Chondrocyte (in vitro differentiated cells): ENCODE results near the gene CDC14B. TPM values are rescaled to one million over a fixed set of nuclear protein-coding genes. Genes with fewer than 3 reads are reported as not detected.

Experiments used
- DNase-seq: peaks from one replicate; pipeline ENCODE4 v3.0.0; 2021; ENCODE audit warnings: mixed read lengths, low spot score
- H3K27ac Mint-ChIP-seq: one replicate; pipeline ENCODE4 v1.8.0; 2021; ENCODE audit warnings: mild to moderate bottlenecking, moderate library complexity, mixed read lengths; ENCODE audit not compliant: unreplicated experiment
- H3K27me3 Mint-ChIP-seq: 2 replicates; pipeline ENCODE4 v1.8.0; 2021; ENCODE audit warnings: low read depth, mixed read lengths
- H3K36me3 Mint-ChIP-seq: 2 replicates; pipeline ENCODE4 v1.8.0; 2021; ENCODE audit warnings: low read depth, mixed read lengths
- H3K4me1 Mint-ChIP-seq: 2 replicates; pipeline ENCODE4 v1.8.0; 2021; ENCODE audit warnings: low read depth, mild to moderate bottlenecking, mixed read lengths
- H3K4me3 Mint-ChIP-seq: one replicate; pipeline ENCODE4 v1.8.0; 2021; ENCODE audit warnings: mild to moderate bottlenecking, moderate library complexity, mixed read lengths; ENCODE audit not compliant: unreplicated experiment
- H3K9me3 Mint-ChIP-seq: 2 replicates; pipeline ENCODE4 v1.8.0; 2021; ENCODE audit warnings: low read depth, mixed read lengths
- total RNA-seq: library from RNA; stranded (reverse); gene quantifications from 3 replicates; pipeline ENCODE4 v1.2.1, GENCODE V29; 2021
- TF ChIP-seq, protein P1 (sequence below): fragments of 200-600 bp; sonication (generic); IDR thresholded peaks from 2 replicates; pipeline ENCODE4 v1.5.0; 2021; ENCODE audit warnings: antibody characterized with exemption, mild to moderate bottlenecking, moderate library complexity

Gene CDC14B
- total RNA-seq, 1 donor from 2014 or later, result 15.5 TPM

GRCh38 chr9:96482476-96482875, 137.2 kb downstream of the CDC14B start:
- Mint-ChIP-seq H3K27me3 (no peaks in the 10 kb centered on the region), H3K27ac (peak overlapping the region; percentile 91), H3K4me3 (no peak overlapping the region), H3K4me1 (peaks cover 56% of the 10 kb centered on the region), H3K36me3 (peaks cover 11% of the 10 kb centered on the region), H3K9me3 (peaks cover 3% of the 10 kb centered on the region)
- TF ChIP-seq, protein P1, sequence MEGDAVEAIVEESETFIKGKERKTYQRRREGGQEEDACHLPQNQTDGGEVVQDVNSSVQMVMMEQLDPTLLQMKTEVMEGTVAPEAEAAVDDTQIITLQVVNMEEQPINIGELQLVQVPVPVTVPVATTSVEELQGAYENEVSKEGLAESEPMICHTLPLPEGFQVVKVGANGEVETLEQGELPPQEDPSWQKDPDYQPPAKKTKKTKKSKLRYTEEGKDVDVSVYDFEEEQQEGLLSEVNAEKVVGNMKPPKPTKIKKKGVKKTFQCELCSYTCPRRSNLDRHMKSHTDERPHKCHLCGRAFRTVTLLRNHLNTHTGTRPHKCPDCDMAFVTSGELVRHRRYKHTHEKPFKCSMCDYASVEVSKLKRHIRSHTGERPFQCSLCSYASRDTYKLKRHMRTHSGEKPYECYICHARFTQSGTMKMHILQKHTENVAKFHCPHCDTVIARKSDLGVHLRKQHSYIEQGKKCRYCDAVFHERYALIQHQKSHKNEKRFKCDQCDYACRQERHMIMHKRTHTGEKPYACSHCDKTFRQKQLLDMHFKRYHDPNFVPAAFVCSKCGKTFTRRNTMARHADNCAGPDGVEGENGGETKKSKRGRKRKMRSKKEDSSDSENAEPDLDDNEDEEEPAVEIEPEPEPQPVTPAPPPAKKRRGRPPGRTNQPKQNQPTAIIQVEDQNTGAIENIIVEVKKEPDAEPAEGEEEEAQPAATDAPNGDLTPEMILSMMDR, result no peak
- DNase-seq, result no peak

DNA sequence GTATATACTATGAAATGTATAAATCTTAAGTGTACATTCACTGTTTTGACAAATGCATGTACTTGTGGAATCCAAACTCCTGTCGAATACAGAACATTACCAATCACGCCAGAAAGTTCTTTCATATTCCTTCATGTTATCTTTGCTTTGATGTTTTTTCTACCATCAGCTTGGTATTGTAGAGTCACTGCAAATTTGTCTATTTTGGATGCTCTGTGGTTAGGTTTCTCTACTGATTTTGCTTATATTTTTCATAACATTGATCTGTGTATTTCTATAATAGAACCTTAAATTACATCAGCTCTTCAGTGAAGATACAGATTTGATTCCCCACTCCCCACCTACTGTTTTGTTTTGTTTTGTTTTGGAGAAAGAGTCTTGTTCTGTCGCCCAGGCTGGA, 138.9 kb downstream of the CDC14B start:
- no peak overlapping the region for H3K4me3 Mint-ChIP-seq
- peaks cover 38% of the 10 kb centered on the region for H3K4me1 Mint-ChIP-seq
- no peak overlapping the region for H3K27ac Mint-ChIP-seq
- peaks cover 3% of the 10 kb centered on the region for H3K9me3 Mint-ChIP-seq
- TF ChIP-seq, protein P1, result no peak
- DNase-seq, result no peak
- H3K27me3 Mint-ChIP-seq, result no peaks in the 10 kb centered on the region
- peaks cover 10% of the 10 kb centered on the region for H3K36me3 Mint-ChIP-seq

DNA sequence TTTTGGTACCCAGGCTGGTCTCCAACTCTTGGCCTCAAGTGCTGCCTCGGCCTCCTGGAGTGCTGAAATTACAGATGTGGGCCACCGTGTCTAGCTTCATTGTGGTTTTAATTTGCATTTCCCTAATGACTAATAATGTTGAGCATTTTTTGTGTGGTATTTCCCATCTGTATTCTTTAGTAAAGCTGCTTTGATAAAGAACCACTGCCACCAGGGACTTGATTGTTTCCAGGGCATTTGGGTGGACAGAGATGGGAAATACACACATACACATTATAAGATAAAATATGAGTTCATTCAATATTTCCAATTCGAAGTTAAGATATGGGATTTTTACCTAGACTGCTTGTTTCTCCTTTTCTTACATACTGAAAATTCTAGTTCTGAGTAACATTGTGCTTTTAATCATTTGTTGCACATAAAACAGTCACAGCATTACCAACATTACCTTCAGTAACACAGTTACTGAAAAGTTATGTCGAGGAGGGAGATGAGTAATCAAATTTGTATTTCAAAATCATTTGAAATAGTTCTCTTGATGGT, 140.7 kb downstream of the CDC14B start:
- H3K9me3 Mint-ChIP-seq, result peaks cover 3% of the 10 kb centered on the region
- no peak overlapping the region for H3K4me3 Mint-ChIP-seq
- H3K27me3 Mint-ChIP-seq, result no peaks in the 10 kb centered on the region
- peak overlapping the region; percentile 55 for H3K27ac Mint-ChIP-seq
- H3K36me3 Mint-ChIP-seq, result peaks cover 10% of the 10 kb centered on the region
- peaks cover 22% of the 10 kb centered on the region for H3K4me1 Mint-ChIP-seq
- DNase-seq, result no peak
- TF ChIP-seq, protein P1, result no peak

DNA sequence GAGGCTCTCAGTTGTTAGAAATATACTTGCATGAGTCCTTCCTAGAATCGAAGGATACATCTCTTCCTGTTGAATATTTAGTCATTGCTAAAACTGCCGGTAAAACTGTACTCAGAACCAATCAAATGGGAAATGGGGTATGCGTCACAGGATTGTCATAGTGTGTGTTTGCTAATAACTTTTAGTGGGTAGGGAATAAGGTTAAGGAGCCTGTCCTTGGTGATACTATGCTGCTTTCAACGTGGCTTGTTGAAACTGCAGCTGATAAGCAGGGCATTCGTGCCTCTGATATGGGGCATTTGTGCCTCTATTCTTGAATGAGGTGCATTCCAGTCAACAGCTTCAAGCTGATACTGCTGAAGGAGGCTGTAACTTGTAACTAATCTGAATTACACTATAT, 143.1 kb downstream of the CDC14B start:
- DNase-seq, result no peak
- H3K27me3 Mint-ChIP-seq, result no peaks in the 10 kb centered on the region
- TF ChIP-seq, protein P1, result no peak
- no peak overlapping the region for H3K4me3 Mint-ChIP-seq
- H3K27ac Mint-ChIP-seq, result no peak overlapping the region
- H3K9me3 Mint-ChIP-seq, result no peaks in the 10 kb centered on the region
- H3K36me3 Mint-ChIP-seq, result peaks cover 6% of the 10 kb centered on the region
- H3K4me1 Mint-ChIP-seq, result peaks cover 4% of the 10 kb centered on the region

DNA sequence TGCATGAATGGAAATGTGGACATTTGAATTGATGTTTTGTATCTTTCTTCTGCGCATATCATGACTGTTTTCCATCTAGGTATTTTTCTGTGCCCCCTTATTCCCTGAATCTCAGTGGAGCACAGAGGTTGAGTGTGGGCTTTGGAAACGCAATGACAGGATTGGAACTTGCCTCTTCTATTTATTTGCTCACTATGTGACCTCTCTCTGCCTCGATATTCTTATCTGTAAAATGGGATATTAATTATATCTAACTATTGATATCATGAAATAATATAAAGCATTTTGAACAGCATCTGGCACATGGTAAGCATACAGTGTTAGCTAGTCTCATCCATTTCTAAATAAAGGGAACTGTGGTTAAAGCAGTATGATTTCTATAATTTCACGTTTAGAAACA, 143.6 kb downstream of the CDC14B start:
- no peak overlapping the region for H3K27ac Mint-ChIP-seq
- peaks cover 4% of the 10 kb centered on the region for H3K4me1 Mint-ChIP-seq
- H3K4me3 Mint-ChIP-seq, result no peak overlapping the region
- H3K27me3 Mint-ChIP-seq, result no peaks in the 10 kb centered on the region
- H3K9me3 Mint-ChIP-seq, result no peaks in the 10 kb centered on the region
- TF ChIP-seq, protein P1, result no peak
- no peak for DNase-seq
- H3K36me3 Mint-ChIP-seq, result peaks cover 9% of the 10 kb centered on the region
